Measurements from ENCODE around the gene BICC1.

- TF ChIP-seq GATA2 (IDR thresholded peaks at IDR 0.05; ENCODE audit: low read depth, low read length) (no peak), GATA3 (IDR thresholded peaks at IDR 0.05; ENCODE audit: low read depth, low read length) (no peak)
Measured at GRCh38 chr10:58791137-58791536, 278.5 kb downstream of the BICC1 start.
